OCI-LY7 (cell line): ENCODE results near the gene IL1RAPL1.

Source experiments
- EZH2phosphoT487 ChIP-seq: fragments of 200-600 bp; sonication (generic); IDR thresholded peaks from 2 replicates; pipeline ENCODE4 v1.6.1; 2018; ENCODE audit warnings: low read depth, borderline replicate concordance, mild to moderate bottlenecking, mixed run types, antibody characterized with exemption, low read length, moderate library complexity, mixed read lengths
- TF ChIP-seq, protein P1 (sequence below): fragments of 200-600 bp; sonication (generic); conservative IDR thresholded peaks from 2 replicates; pipeline ENCODE4 v1.5.1; 2014; ENCODE audit warnings: mild to moderate bottlenecking, antibody characterized with exemption, low read length, moderate library complexity, mixed read lengths

- TF ChIP-seq, protein P1, sequence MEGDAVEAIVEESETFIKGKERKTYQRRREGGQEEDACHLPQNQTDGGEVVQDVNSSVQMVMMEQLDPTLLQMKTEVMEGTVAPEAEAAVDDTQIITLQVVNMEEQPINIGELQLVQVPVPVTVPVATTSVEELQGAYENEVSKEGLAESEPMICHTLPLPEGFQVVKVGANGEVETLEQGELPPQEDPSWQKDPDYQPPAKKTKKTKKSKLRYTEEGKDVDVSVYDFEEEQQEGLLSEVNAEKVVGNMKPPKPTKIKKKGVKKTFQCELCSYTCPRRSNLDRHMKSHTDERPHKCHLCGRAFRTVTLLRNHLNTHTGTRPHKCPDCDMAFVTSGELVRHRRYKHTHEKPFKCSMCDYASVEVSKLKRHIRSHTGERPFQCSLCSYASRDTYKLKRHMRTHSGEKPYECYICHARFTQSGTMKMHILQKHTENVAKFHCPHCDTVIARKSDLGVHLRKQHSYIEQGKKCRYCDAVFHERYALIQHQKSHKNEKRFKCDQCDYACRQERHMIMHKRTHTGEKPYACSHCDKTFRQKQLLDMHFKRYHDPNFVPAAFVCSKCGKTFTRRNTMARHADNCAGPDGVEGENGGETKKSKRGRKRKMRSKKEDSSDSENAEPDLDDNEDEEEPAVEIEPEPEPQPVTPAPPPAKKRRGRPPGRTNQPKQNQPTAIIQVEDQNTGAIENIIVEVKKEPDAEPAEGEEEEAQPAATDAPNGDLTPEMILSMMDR = no peak
- no peak for TF ChIP-seq EZH2phosphoT487
Observed at GRCh38 chrX:29233592-29234183, 646.4 kb downstream of the IL1RAPL1 start.
